HepG2 (cell line): ENCODE data around the gene SLC23A2.

ENCODE experiments used
- POLR2A ChIP-seq, 2 experiments: IDR thresholded peaks; 2 replicates each; pipeline ENCODE4 v1.6.1; 2011; ENCODE audit warnings: low read depth in 2 of 2, low read length in 2 of 2, mild to moderate bottlenecking in 1 of 2, moderate library complexity in 1 of 2; ENCODE audit not compliant: insufficient read depth in 1 of 2
- POLR2AphosphoS5 ChIP-seq: IDR thresholded peaks from 2 replicates; pipeline ENCODE4 v1.6.1; 2012; ENCODE audit warnings: low read depth, low read length
- SALL2 ChIP-seq: sonication (generic); formaldehyde crosslinking; IDR thresholded peaks from 2 replicates; pipeline ENCODE4 v1.8.1; 2023; ENCODE audit warnings: mild to moderate bottlenecking, missing genetic modification reagents, inconsistent platforms
- SRY ChIP-seq: sonication (generic); formaldehyde crosslinking; IDR thresholded peaks from 2 replicates; pipeline ENCODE4 v1.8.0; 2022; ENCODE audit warnings: mild to moderate bottlenecking, missing genetic modification reagents
- ZFX ChIP-seq: sonication (generic); formaldehyde crosslinking; IDR thresholded peaks from 2 replicates; pipeline ENCODE4 v1.4.0; 2020; ENCODE audit warnings: mild to moderate bottlenecking, low read depth, missing genetic modification reagents, moderate library complexity
- ZMAT3 ChIP-seq: sonication (generic); formaldehyde crosslinking; conservative IDR thresholded peaks from 2 replicates; pipeline ENCODE4 v1.7.0; 2021; ENCODE audit warnings: missing genetic modification reagents
- ZNF362 ChIP-seq: sonication (generic); formaldehyde crosslinking; IDR thresholded peaks from 2 replicates; pipeline ENCODE4 v1.4.0; 2020; ENCODE audit warnings: missing genetic modification reagents, mild to moderate bottlenecking, borderline replicate concordance
- ZNF619 ChIP-seq: sonication (generic); formaldehyde crosslinking; IDR thresholded peaks from 2 replicates; pipeline ENCODE4 v1.4.0; 2020; ENCODE audit warnings: mild to moderate bottlenecking, missing genetic modification reagents
- TF ChIP-seq, protein P1 (sequence below): sonication (generic); formaldehyde crosslinking; IDR thresholded peaks from 2 replicates; pipeline ENCODE4 v1.4.0; 2020; ENCODE audit warnings: missing genetic modification reagents; ENCODE audit errors: not compliant biosample characterization
- TF ChIP-seq, protein P2 (sequence below): sonication (generic); formaldehyde crosslinking; IDR thresholded peaks from 2 replicates; pipeline ENCODE4 v1.4.0; 2020; ENCODE audit warnings: missing genetic modification reagents
- TF ChIP-seq, protein P3 (sequence below): sonication (generic); formaldehyde crosslinking; IDR thresholded peaks from 2 replicates; pipeline ENCODE4 v1.8.1; 2022; ENCODE audit warnings: low read depth, mild to moderate bottlenecking, missing genetic modification reagents
- TF ChIP-seq, protein P4 (sequence below): sonication (generic); formaldehyde crosslinking; IDR thresholded peaks from 2 replicates; pipeline ENCODE4 v1.5.0; 2020; ENCODE audit warnings: missing genetic modification reagents, mild to moderate bottlenecking, borderline replicate concordance

GRCh38 chr20:4913147-4913546 is 88.2 kb downstream of the SLC23A2 start:
- TF ChIP-seq, protein P1, sequence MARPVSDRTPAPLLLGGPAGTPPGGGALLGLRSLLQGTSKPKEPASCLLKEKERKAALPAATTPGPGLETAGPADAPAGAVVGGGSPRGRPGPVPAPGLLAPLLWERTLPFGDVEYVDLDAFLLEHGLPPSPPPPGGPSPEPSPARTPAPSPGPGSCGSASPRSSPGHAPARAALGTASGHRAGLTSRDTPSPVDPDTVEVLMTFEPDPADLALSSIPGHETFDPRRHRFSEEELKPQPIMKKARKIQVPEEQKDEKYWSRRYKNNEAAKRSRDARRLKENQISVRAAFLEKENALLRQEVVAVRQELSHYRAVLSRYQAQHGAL (CRISPR knock-in tag), result no peak
- TF ChIP-seq, protein P2, sequence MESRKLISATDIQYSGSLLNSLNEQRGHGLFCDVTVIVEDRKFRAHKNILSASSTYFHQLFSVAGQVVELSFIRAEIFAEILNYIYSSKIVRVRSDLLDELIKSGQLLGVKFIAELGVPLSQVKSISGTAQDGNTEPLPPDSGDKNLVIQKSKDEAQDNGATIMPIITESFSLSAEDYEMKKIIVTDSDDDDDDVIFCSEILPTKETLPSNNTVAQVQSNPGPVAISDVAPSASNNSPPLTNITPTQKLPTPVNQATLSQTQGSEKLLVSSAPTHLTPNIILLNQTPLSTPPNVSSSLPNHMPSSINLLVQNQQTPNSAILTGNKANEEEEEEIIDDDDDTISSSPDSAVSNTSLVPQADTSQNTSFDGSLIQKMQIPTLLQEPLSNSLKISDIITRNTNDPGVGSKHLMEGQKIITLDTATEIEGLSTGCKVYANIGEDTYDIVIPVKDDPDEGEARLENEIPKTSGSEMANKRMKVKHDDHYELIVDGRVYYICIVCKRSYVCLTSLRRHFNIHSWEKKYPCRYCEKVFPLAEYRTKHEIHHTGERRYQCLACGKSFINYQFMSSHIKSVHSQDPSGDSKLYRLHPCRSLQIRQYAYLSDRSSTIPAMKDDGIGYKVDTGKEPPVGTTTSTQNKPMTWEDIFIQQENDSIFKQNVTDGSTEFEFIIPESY (CRISPR knock-in tag), result no peak
- no peak for TF ChIP-seq POLR2A (IDR thresholded peaks at IDR 0.05; ENCODE audit: insufficient read depth in 1 of 2, low read depth in 2 of 2, low read length in 2 of 2)
- TF ChIP-seq SRY (CRISPR knock-in tag), result no peak
- TF ChIP-seq ZNF619 (CRISPR knock-in tag), result no peak
- no peak for TF ChIP-seq ZFX (CRISPR knock-in tag)
- no peak for TF ChIP-seq ZNF362
- TF ChIP-seq, protein P3, sequence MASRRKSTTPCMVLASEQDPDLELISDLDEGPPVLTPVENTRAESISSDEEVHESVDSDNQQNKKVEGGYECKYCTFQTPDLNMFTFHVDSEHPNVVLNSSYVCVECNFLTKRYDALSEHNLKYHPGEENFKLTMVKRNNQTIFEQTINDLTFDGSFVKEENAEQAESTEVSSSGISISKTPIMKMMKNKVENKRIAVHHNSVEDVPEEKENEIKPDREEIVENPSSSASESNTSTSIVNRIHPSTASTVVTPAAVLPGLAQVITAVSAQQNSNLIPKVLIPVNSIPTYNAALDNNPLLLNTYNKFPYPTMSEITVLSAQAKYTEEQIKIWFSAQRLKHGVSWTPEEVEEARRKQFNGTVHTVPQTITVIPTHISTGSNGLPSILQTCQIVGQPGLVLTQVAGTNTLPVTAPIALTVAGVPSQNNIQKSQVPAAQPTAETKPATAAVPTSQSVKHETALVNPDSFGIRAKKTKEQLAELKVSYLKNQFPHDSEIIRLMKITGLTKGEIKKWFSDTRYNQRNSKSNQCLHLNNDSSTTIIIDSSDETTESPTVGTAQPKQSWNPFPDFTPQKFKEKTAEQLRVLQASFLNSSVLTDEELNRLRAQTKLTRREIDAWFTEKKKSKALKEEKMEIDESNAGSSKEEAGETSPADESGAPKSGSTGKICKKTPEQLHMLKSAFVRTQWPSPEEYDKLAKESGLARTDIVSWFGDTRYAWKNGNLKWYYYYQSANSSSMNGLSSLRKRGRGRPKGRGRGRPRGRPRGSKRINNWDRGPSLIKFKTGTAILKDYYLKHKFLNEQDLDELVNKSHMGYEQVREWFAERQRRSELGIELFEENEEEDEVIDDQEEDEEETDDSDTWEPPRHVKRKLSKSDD (CRISPR knock-in tag), result no peak
- TF ChIP-seq SALL2 (CRISPR knock-in tag), result no peak
- TF ChIP-seq, protein P4, sequence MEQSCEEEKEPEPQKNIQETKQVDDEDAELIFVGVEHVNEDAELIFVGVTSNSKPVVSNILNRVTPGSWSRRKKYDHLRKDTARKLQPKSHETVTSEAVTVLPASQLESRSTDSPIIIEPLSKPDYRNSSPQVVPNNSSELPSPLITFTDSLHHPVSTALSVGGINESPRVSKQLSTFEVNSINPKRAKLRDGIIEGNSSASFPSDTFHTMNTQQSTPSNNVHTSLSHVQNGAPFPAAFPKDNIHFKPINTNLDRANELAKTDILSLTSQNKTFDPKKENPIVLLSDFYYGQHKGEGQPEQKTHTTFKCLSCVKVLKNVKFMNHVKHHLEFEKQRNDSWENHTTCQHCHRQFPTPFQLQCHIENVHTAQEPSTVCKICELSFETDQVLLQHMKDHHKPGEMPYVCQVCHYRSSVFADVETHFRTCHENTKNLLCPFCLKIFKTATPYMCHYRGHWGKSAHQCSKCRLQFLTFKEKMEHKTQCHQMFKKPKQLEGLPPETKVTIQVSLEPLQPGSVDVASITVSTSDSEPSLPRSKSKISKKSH (CRISPR knock-in tag), result no peak
- TF ChIP-seq POLR2AphosphoS5, result no peak
- TF ChIP-seq ZMAT3 (CRISPR knock-in tag), result no peak
